A673 (cell line): Measurements from ENCODE around the gene RAB8B.

Source experiments
- EZH2 ChIP-seq: fragments of 200-600 bp; sonication (generic); IDR thresholded peaks from 2 replicates; pipeline ENCODE4 v1.6.1; 2017; ENCODE audit warnings: borderline replicate concordance, low read depth, mild to moderate bottlenecking, mixed read lengths, antibody characterized with exemption, low read length; ENCODE audit not compliant: poor library complexity, severe bottlenecking
- TF ChIP-seq, protein P1 (sequence below): fragments of 300-800, 200-600 bp; sonication (generic); conservative IDR thresholded peaks from 2 replicates; pipeline ENCODE4 v1.5.1; 2017; ENCODE audit warnings: low read depth, mild to moderate bottlenecking, antibody characterized with exemption, low read length, moderate library complexity, mixed read lengths

GRCh38 chr15:63180746-63181145, 8.7 kb upstream of the RAB8B start:
- TF ChIP-seq, protein P1, sequence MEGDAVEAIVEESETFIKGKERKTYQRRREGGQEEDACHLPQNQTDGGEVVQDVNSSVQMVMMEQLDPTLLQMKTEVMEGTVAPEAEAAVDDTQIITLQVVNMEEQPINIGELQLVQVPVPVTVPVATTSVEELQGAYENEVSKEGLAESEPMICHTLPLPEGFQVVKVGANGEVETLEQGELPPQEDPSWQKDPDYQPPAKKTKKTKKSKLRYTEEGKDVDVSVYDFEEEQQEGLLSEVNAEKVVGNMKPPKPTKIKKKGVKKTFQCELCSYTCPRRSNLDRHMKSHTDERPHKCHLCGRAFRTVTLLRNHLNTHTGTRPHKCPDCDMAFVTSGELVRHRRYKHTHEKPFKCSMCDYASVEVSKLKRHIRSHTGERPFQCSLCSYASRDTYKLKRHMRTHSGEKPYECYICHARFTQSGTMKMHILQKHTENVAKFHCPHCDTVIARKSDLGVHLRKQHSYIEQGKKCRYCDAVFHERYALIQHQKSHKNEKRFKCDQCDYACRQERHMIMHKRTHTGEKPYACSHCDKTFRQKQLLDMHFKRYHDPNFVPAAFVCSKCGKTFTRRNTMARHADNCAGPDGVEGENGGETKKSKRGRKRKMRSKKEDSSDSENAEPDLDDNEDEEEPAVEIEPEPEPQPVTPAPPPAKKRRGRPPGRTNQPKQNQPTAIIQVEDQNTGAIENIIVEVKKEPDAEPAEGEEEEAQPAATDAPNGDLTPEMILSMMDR: no peak
- no peak for TF ChIP-seq EZH2
